GM20000 (cell line): ENCODE measurements around the gene ELAC1.
"Not testable (repeated sequence)": the region's sequence is repeated elsewhere in the genome, so short reads cannot be mapped to it uniquely, and the experiment has no call there.

Experiments
- DNase-seq: peaks from one replicate; pipeline ENCODE4 v3.0.0; 2012; ENCODE audit warnings: low spot score
- CTCF ChIP-seq: IDR thresholded peaks from 2 replicates; pipeline ENCODE4 v1.5.1; 2012; ENCODE audit warnings: mild to moderate bottlenecking, control low read depth; ENCODE audit errors: extremely low read depth, missing control alignments

Gene ELAC1

GRCh38 chr18:50949185-50949584 lies 18.7 kb upstream of the ELAC1 start:
- DNase-seq = no peak
- TF ChIP-seq CTCF = no peak

GRCh38 chr18:50950626-50951025 lies 17.2 kb upstream of the ELAC1 start:
- no peak for TF ChIP-seq CTCF
- DNase-seq = no peak

GRCh38 chr18:50953822-50954221 lies 14.0 kb upstream of the ELAC1 start:
- no peak for DNase-seq
- TF ChIP-seq CTCF = no peak

GRCh38 chr18:50955253-50955652 lies 12.6 kb upstream of the ELAC1 start:
- TF ChIP-seq CTCF = no peak
- DNase-seq = no peak

DNA sequence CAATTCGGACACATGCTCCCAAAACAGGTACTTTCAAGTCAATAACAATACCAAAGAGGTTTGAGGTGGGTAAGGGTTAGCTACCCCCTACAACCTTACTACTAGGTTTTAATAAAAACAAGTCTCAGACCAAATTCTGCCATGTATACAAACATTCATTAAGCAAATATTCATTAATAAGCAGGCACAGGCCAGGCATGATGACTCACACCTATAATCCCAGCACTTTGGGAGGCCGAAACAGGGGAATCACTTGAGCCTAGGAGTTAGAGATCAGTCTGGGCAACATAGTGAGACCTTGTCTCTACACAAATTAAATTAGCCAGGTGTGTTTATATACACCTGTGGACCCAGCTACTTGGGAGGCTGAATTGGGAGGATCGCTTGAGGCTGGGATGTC lies 11.7 kb upstream of the ELAC1 start:
- TF ChIP-seq CTCF = no peak
- DNase-seq = no peak

GRCh38 chr18:50961974-50962373 lies 5.9 kb upstream of the ELAC1 start:
- DNase-seq = no peak
- TF ChIP-seq CTCF = no peak

DNA sequence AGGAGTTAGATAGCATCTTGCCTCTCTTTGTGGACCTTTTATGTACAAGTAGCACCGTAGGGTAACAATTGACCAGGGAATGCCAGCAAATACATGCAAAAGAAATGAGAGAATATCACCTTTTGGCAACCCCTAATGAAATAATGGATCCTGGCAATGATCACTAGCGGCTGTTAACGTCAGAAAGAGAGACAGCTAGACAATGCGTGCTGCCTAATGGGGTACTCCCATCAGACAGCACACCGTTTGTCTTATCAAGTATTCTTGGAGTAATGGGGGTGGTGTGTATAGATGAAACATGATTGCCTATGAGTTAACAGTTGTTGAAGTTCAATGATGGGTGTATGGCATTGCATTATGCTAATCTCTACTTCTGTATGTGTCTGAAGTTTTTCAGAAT lies 1.6 kb downstream of the ELAC1 start:
- DNase-seq = no peak
- no peak for TF ChIP-seq CTCF

GRCh38 chr18:50970006-50970405 lies 2.2 kb downstream of the ELAC1 start:
- TF ChIP-seq CTCF = no peak
- no peak for DNase-seq

DNA sequence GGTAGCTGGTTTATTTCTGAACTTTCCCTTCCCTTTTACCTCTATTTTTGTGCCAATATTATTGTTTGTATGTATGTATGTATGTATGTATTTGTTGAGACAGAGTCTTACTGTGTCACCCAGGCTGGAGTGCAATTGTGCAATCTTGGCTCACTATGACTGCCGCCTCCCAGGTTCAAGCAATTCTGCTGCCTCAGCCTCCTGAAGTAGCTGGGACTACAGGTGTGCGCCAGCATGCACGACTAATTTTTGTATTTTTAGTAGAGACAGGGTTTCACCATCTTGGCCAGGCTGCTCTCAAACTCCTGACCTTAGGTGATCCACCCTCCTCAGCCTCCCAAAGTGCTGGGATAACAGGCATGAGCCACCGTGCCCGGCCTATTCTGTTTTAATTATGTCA lies 4.6 kb downstream of the ELAC1 start:
- not testable (repeated sequence) for DNase-seq
